Right lobe of liver (tissue), 6 donors: ENCODE data around the gene DNAH17. TPM values are rescaled to one million over a fixed set of nuclear protein-coding genes. Genes with fewer than 3 reads are reported as not detected.

Source experiments
- ATAC-seq, 4 donors: fragments of 200-7000 bp; cut with Tn5 transposase; one replicate each; pipeline ENCODE4 v1.9.1; 2020; ENCODE audit warnings: mild to moderate bottlenecking in 4 of 4, moderate library complexity in 4 of 4
- DNase-seq, 3 donors: peaks; one replicate each; pipeline ENCODE4 v3.0.0-alpha.2; 2020
- H3K27ac ChIP-seq, 3 donors: fragments of 200-600 bp; one replicate each; pipeline ENCODE4 v1.8.0; 2022
- H3K27me3 ChIP-seq, 2 donors: fragments of 200-600 bp; one replicate each; pipeline ENCODE4 v1.8.0; 2022
- H3K36me3 ChIP-seq, 4 donors: fragments of 200-600 bp; sonication (generic) in 1 of 4; one replicate each; pipeline versions ENCODE4 v1.5.1 to v1.8.0; 2017 to 2022; ENCODE audit warnings: control low read depth in 1 of 4
- H3K4me1 ChIP-seq, 4 donors: fragments of 200-600 bp; sonication (generic) in 1 of 4; one replicate each; pipeline versions ENCODE4 v1.5.1 to v1.8.0; 2017 to 2022; ENCODE audit warnings: control low read depth in 1 of 4
- H3K4me3 ChIP-seq, 3 donors: fragments of 200-600 bp; one replicate each; pipeline ENCODE4 v1.8.0; 2022
- H3K9me3 ChIP-seq, 4 donors: fragments of 200-600 bp; sonication (generic) in 1 of 4; one replicate each; pipeline versions ENCODE4 v1.5.1 to v1.8.0; 2017 to 2022; ENCODE audit warnings: control low read depth in 1 of 4
- POLR2A ChIP-seq: fragments of 450-650 bp; IDR thresholded peaks from one replicate; pipeline ENCODE4 v1.6.1; 2017; ENCODE audit warnings: antibody characterized with exemption, mild to moderate bottlenecking
- WGBS: methylation state at CpG from one replicate; pipeline ENCODE4 v1.1.6; 2018; ENCODE audit warnings: low coverage, low lambda C conversion rate; ENCODE audit not compliant: insufficient coverage; ENCODE audit errors: missing lambda C conversion rate; 5-methylcytosine and 5-hydroxymethylcytosine counted together
- intact Hi-C, 2 donors: fragments of 100-400 bp; cut with DNase I; formaldehyde crosslinking; loops; one replicate each; pipeline versions ENCODE4 v1.11.2 to v1.14.1; 2022
- total RNA-seq, 6 experiments: library from RNA; depleted of rRNA in 2 of 6; stranded (reverse); fragments of >200 nt in 2 of 6; fragmentation: NEBNext Ultra II Directional in 3 of 6; extraction: Animal tissue kit (Norgen Biotek cat#: 25700) in 3 of 6; gene quantifications; one replicate each; pipeline versions ENCODE4 v1.1.0 to v1.2.4, GENCODE V29; 2016 to 2023
- TF ChIP-seq, protein P1 (sequence below), 4 donors: fragments of 200-600 bp in 3 of 4; fragments of 450-650 bp in 1 of 4; IDR thresholded peaks; one replicate each; pipeline versions ENCODE4 v1.5.1 to v1.8.0; 2016 to 2022; ENCODE audit warnings: antibody characterized with exemption in 4 of 4, mild to moderate bottlenecking in 2 of 4
- donor health status: DM: no; HTN: yes; CAD: no.
- donor health status: DM: no; HTN: no; CAD: no.
- donor health status: DM: no; HTN: no; CAD: no.
- donor health status: DM: no; HTN: yes; CAD: no.
- donor health status: DM: no; HTN: yes; CAD: no.

Gene DNAH17
- total RNA-seq, 6 experiments from 2014 or later, result 0.04 TPM; not detected in 5

DNA sequence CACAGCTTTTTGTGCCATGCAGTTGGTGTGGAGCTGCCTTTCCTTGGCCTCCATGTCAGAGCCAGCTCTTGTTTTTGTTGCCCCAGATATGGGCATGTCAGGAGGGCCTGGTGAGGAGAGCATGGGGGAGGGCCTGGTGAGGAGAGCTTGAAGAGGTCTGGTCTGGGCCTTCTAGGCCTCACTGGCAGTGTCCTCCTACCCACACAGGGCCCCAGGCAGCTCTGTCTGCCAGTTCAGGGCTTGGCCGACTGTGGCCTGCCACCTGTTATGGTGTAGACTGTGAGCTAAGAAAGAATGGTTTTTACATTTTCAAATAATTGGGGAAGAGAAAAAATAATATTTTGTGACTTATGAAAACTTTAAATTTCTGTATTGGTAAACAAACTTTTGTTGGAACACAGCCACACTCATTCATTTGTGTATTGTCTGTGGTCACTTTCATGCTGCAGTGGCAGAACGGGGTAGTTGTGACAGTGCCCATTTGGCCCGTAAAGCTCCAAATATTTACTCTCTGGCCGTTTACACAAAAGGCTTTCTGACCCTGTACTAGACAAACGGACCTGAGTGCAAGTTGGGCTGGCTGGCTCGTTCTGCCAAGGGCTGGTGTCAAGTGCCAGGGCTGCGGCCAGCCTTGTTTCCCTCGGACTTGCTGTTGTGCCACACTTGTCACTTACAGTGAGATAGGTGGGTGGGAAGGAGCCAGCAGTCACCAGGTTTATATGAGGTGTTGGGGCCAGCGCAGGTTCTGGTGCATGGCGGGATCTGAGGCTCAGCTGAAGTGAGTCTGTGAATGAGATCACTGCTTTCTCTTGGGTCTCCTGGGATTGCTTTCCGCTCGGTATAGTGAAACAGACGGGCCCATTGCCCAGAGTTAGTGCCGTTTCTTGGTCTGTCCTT lies 180.5 kb downstream of the DNAH17 start:
- intact Hi-C loops, result no loop called here
- DNase-seq (peak; percentile 79 to 91 (median 91)), ATAC-seq (peak; percentile 84 to 92 (median 90))
- TF ChIP-seq POLR2A, result no peak
- TF ChIP-seq, protein P1, sequence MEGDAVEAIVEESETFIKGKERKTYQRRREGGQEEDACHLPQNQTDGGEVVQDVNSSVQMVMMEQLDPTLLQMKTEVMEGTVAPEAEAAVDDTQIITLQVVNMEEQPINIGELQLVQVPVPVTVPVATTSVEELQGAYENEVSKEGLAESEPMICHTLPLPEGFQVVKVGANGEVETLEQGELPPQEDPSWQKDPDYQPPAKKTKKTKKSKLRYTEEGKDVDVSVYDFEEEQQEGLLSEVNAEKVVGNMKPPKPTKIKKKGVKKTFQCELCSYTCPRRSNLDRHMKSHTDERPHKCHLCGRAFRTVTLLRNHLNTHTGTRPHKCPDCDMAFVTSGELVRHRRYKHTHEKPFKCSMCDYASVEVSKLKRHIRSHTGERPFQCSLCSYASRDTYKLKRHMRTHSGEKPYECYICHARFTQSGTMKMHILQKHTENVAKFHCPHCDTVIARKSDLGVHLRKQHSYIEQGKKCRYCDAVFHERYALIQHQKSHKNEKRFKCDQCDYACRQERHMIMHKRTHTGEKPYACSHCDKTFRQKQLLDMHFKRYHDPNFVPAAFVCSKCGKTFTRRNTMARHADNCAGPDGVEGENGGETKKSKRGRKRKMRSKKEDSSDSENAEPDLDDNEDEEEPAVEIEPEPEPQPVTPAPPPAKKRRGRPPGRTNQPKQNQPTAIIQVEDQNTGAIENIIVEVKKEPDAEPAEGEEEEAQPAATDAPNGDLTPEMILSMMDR (IDR thresholded peaks at IDR 0.05), result no peak
- H3K27ac ChIP-seq, result peak overlapping the region in 1 of 3 donors; percentile 42
- peaks cover 0 to 42% (median 16%) of the 10 kb centered on the region in 4 donors for H3K36me3 ChIP-seq
- H3K27me3 ChIP-seq, result no peaks in the 10 kb centered on the region
- peaks cover 0 to 23% (median 14%) of the 10 kb centered on the region in 4 donors for H3K4me1 ChIP-seq
- no peaks in the 10 kb centered on the region for H3K9me3 ChIP-seq
- 32% methylated on average over 12 of the region's 14 CpGs for WGBS
- H3K4me3 ChIP-seq, result no peak overlapping the region

DNA sequence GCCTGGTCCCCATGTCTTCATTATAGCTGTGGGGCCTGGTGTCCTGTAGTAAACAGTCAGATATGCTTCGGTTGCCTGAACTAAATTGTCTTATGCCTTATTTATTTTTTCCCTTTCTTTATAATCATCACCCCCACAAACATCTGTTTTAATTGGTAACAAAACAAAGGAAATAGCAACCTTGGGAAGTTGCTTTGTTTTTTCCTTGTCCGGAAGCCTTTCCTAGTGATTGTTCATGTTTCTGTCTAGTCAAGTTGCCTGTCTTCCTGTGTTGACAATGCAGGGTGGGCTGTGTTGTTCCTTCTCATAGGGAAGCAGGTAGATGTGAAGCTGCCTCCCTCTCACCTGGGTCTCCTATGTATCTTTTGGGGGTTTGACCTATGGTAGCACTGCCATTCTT lies 182.0 kb downstream of the DNAH17 start:
- Histone ChIP-seq H3K27ac (peak overlapping the region in 1 of 3 donors; percentile 39), H3K27me3 (no peaks in the 10 kb centered on the region), H3K4me3 (no peak overlapping the region), H3K36me3 (peaks cover 0 to 29% (median 10%) of the 10 kb centered on the region in 4 donors), H3K4me1 (peaks cover 0 to 23% (median 14%) of the 10 kb centered on the region in 4 donors), H3K9me3 (no peaks in the 10 kb centered on the region)
- 83% methylated on average over 2 of the region's 2 CpGs for WGBS
- DNase-seq (no peak), ATAC-seq (no peak)
- intact Hi-C loops, result no loop called here
- no peak for TF ChIP-seq POLR2A
- TF ChIP-seq, protein P1 (IDR thresholded peaks at IDR 0.05), result no peak

DNA sequence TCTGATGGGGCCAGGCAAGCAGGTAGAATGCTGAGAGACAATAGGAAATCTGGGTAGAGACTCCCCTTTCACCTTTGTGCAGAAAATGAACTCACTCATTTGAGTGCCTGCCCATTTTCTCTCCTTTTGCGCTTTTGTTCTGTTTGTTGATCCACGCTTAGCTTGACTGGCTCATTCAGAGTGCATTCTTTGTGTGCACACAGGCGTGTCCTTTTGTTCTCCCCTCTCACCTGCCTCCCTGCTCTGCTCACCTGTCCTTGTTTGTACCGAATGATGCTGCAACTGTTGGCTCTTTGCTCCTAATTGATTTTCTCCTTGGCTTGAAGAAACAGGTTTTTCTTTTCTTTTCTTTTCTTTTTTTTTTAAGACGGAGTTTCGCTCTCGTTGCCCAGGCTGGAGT lies 183.0 kb downstream of the DNAH17 start:
- no peak overlapping the region for H3K27ac ChIP-seq
- TF ChIP-seq POLR2A, result no peak
- DNase-seq, result no peak

DNA sequence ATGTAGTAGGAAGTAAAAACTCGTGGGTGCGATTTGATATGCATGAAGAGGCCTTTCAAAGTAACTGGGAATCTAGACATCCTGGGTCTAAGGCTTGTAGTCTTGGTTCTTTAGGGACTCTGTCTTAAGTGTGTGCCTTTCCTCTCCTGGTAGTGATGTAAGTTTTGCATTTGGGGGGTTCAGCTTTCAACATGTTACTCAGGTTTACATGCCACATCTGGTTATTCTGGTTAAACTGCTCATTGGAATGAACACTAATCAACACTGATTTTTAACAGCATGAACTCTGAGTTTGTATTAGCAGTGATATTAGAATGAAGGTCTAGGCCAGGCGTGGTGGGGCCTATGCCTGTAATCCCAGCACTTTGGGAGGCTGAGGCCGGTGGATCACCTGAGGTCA lies 183.6 kb downstream of the DNAH17 start:
- intact Hi-C loops, result no loop called here

More for the DNA sequence above, 183.0 kb downstream of the DNAH17 start:
- H3K4me3 ChIP-seq, result no peak overlapping the region
- intact Hi-C loops, result no loop called here
- no peak for ATAC-seq
- peaks cover 0 to 20% (median 5%) of the 10 kb centered on the region in 4 donors for H3K36me3 ChIP-seq
- H3K9me3 ChIP-seq, result no peaks in the 10 kb centered on the region
- peaks cover 0 to 23% (median 14%) of the 10 kb centered on the region in 4 donors for H3K4me1 ChIP-seq
- WGBS, result 68% methylated on average over 5 of the region's 7 CpGs
- H3K27me3 ChIP-seq, result no peaks in the 10 kb centered on the region

More for the DNA sequence above, 183.6 kb downstream of the DNAH17 start:
- no peak for ATAC-seq
- DNase-seq, result no peak
- no peak overlapping the region for H3K27ac ChIP-seq
- peaks cover 0 to 23% (median 14%) of the 10 kb centered on the region in 4 donors for H3K4me1 ChIP-seq
- no peak for TF ChIP-seq POLR2A
- TF ChIP-seq, protein P1 (IDR thresholded peaks at IDR 0.05), result no peak
- peaks cover 0 to 14% (median under 1%) of the 10 kb centered on the region in 4 donors for H3K36me3 ChIP-seq
- no peaks in the 10 kb centered on the region for H3K9me3 ChIP-seq
- 60% methylated on average over 1 of the region's 4 CpGs for WGBS
- H3K27me3 ChIP-seq, result no peaks in the 10 kb centered on the region
- H3K4me3 ChIP-seq, result no peak overlapping the region
